ENCODE data around the gene NT5E.

The NT5E gene

GRCh38 chr6:85460154-85460920, 10.5 kb downstream of the NT5E start:
- no peak for DNase-seq (ENCODE audit: low spot score)

- DNase-seq (ENCODE audit: low spot score) = no peak
These were observed 11.3 kb downstream of the NT5E start for GRCh38 chr6:85460921-85461797.

- no peak for DNase-seq (ENCODE audit: low spot score)
These were observed 11.9 kb downstream of the NT5E start for GRCh38 chr6:85461798-85462170.

- DNase-seq (ENCODE audit: low spot score) = no peak
These were observed 12.8 kb downstream of the NT5E start for GRCh38 chr6:85462673-85463072.

GRCh38 chr6:85463621-85464259, 13.9 kb downstream of the NT5E start:
- no peak for DNase-seq (ENCODE audit: low spot score)

GRCh38 chr6:85464260-85464644, 14.4 kb downstream of the NT5E start:
- peak; percentile 72 for DNase-seq (ENCODE audit: low spot score)

GRCh38 chr6:85464722-85465150, 14.9 kb downstream of the NT5E start:
- DNase-seq (ENCODE audit: low spot score) = peak; percentile 74

- DNase-seq (ENCODE audit: low spot score) = no peak
These were observed 15.9 kb downstream of the NT5E start for GRCh38 chr6:85465762-85466161.

- DNase-seq (ENCODE audit: low spot score) = no peak
These were observed 18.4 kb downstream of the NT5E start for GRCh38 chr6:85468326-85468725.

GRCh38 chr6:85469276-85470022, 19.6 kb downstream of the NT5E start:
- DNase-seq (ENCODE audit: low spot score) = no peak

GRCh38 chr6:85470023-85470410, 20.1 kb downstream of the NT5E start:
- DNase-seq (ENCODE audit: low spot score) = no peak

- no peak for DNase-seq (ENCODE audit: low spot score)
These were observed 22.9 kb downstream of the NT5E start for GRCh38 chr6:85472744-85473143.

- no peak for DNase-seq (ENCODE audit: low spot score)
These were observed 23.9 kb downstream of the NT5E start for GRCh38 chr6:85473748-85474147.

GRCh38 chr6:85476532-85476931, 26.6 kb downstream of the NT5E start:
- DNase-seq (ENCODE audit: low spot score) = no peak

- DNase-seq (ENCODE audit: low spot score) = no peak
These were observed 29.3 kb downstream of the NT5E start for GRCh38 chr6:85479208-85479607.

- no peak for DNase-seq (ENCODE audit: low spot score)
These were observed 32.5 kb downstream of the NT5E start for GRCh38 chr6:85482206-85482904.

GRCh38 chr6:85482905-85483700, 33.2 kb downstream of the NT5E start:
- DNase-seq (ENCODE audit: low spot score) = peak; percentile 67

- no peak for DNase-seq (ENCODE audit: low spot score)
These were observed 34.0 kb downstream of the NT5E start for GRCh38 chr6:85483846-85484245.

- DNase-seq (ENCODE audit: low spot score) = no peak
These were observed 35.1 kb downstream of the NT5E start for GRCh38 chr6:85484948-85485347.

- peak; percentile 17 for DNase-seq (ENCODE audit: low spot score)
These were observed 40.8 kb downstream of the NT5E start for GRCh38 chr6:85490516-85491248.

Measured in LoVo (cell line).